Fibroblast of skin of left biceps (primary cell): ENCODE measurements around the gene QSOX1.

Experiments
- DNase-seq, 2 experiments: peaks; one replicate each; pipeline ENCODE4 v3.0.0-alpha.2; 2013; ENCODE audit warnings: low read depth in 2 of 2

The QSOX1 gene

DNA sequence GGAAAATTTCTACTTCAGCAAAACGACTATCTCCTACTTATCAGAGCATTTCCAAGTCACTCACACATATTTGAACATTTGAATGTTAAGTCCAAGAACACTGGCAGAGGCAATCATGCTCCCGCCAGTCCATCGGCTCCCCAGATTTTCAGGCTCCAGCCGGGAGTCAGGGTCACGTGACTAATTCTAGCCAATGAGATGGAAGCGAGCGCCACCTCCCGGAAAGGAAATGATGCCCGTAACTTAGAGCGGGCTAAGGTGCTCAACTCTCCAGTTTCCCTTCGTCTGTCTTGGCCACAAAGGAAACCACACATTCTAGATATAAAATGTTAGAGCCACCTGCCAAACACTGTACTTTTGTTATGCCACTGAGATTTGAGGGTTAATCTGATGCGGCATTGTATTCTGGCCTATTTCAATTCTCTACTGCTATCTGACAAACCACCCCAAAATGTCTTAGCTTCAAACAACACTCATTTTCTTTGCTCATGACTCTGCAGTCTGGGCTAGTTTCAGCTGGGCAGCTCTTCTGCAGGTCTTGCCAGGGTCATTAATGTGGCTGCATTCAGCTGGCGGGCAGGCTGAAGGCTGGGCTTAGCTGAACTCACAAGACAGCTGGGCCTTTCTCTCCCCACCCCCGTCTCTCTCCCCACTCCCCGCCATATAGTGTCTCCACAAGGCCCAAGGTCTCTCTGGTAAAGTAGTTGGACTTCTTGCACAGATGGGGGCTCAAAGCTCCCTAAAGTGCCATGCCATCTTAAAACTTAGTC is 58.9 kb downstream of the QSOX1 start:
- no peak for DNase-seq

DNA sequence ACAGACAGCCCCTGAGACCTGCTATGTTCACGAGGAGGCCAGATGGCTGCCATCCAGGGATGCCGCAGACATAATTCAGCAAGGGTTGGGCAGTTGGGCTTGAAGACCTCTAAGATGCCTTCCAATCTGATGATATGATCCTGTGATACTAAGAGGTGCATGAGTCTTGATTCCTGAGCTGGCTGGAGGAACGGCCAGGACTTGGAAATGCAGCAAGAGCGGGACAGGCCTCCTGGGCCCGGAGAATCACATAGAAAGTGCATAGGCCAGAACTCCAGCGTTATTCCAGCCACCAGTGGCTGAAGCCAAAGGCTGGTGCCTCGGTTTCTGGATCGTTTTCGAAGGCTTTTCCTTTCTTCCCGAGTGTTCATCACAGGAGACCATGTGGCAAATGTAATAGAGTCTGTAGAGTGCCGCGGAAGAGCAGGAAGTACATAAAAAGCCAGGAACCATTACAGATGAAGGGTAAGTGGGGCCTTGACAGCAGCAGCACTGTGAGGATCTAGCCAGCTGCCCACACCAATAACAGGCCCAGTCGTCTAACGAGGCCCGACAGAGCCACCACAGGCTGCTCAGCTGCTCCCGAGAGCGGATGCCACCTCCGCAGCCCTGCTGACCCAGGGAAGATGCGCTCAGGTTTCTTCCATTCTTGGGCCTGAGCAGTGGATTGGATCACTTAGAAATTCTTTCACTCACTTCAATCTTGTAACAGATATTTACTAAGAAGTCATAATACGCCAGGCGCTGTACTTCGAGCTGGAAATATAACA is 61.4 kb downstream of the QSOX1 start:
- DNase-seq, result no peak

DNA sequence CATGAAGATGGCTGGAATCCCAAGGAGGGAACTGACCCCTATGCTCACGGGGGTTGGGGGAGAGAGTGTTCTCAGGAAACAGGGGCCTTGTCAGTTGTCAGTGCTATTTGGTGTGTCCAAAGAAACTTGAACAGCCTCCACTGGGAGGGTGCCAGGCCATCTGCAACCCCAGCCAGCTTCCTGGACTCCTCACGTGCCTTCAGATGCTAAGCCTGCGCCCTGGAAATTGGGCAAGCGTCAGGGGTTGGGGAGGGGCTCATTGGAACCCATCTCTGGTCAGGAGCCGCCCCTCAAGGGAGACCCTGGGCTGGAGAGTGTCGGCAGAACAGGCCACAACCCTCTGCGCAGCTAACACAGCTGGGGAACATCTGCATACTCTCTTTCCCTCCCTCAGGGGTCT is 62.3 kb downstream of the QSOX1 start:
- DNase-seq, result no peak

DNA sequence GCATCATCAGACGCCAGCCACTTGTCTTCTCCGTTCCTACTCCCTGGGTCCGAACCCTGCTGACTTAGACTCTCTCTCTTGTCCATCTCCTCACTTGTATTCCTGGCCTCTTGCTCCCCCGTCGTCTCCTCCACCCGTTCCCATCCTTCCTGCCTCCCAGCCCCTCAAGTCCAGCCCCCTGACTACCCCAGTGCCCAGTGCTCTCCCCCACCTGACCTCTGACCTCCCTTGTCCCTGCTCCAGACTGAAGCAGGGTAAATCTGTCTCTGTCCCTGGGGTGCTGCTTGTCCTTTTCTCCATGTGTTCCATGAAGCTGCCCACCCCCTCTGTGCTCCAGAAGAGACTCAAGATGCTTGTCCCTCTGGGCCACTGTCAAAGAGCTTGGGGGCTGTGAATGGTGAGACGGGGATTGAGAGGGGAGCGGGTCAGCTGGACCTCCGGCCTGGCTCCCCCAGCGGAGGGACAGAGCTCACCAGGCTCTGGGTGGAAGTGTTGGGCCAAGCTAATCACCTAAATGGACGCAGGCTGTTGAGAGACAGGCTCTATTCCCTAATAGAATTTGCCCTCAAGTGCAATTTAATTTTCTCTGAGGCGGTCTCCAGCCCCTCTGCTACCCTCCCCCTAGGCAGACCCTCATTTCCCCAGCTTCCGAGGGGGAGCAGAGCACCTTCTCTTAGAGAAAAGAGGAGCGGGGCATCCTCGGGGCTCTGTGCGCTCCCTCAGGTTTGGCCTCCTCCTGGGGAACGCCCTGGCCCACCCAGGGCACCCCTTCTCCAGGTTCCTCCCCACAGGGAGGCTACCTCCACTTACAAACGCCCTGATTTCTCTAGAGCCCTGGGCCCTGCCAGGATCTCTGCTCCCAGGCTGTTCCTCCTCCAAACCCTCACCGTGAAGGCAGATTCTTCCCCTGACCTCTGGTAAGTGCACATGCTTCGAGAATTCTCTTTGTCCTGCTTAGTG is 64.4 kb downstream of the QSOX1 start:
- DNase-seq, result no peak

DNA sequence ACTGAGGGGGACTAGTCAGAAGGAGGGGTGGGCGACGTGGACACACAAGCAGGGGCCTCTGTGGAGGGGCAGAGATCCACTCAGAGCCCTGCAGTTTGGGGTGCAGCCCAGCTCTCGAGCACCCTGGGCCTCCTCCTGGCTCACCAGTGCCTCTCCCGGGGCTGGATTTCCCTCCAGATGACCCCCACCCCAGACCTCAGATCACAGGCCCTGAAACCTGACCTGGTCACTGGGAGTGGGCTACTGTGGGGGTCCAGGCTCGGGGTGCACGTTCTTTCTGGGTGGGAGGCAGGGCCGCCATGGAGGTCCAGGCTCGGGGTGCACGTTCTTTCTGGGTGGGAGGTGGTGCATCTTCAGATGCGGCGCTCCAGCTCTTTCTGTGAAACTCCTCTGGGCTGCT is 65.1 kb downstream of the QSOX1 start:
- DNase-seq, result no peak

DNA sequence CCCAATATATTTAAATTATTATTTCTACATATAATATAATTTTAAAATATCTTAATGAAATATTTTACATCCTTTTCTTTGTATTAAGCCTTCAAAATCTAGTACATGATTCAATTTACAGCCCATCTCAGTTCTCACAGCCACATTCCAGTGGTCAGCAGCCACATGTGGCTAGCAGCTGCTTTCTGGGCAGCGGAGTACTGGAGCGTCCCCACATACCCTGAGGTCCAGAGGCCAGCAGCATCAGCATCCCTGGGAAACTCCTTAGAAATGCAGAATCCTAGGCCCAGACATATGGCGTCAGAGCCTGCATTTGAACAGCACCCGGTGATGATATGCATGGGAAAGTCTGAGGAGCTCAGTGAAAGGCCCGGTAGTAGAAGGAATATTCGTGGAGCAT is 66.8 kb downstream of the QSOX1 start:
- DNase-seq, result no peak

DNA sequence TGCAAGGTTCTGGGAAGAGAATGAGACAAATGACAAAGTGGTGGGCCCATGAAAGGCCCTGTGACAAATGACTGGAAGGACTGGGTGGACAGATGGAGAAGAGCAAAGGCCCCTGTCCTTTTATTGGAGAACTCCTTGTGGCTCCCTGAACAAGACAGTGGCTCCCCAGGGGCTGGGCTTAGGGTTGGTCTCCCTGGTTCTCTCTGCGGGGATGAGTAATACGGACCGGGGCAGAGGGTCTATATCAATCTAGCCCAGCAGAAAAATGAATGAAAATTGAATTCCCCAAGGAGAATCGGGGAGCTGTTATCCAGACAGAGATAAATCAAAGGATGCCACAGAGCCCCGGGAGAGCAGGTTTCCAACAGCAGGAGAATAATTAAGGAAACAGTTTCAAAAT is 70.2 kb downstream of the QSOX1 start:
- no peak for DNase-seq

DNA sequence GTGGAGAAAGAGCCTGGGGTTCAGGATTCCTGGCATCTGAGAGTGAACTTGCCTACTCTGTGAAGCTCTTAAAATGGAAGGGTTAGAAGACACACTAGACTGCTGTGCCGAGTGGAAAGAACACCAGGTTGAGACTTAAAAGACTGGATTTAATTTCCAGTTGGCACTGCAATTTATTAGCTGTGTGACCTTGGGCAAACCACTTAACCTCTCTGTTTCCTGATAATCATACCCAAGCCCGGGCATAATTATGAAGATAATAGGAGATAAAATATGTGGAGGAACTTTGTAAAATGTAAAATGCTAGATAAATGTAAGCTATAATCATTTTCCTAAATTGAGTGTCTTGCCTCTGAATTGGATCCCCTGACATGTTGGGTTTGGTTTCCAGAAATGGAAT is 70.7 kb downstream of the QSOX1 start:
- DNase-seq, result no peak

DNA sequence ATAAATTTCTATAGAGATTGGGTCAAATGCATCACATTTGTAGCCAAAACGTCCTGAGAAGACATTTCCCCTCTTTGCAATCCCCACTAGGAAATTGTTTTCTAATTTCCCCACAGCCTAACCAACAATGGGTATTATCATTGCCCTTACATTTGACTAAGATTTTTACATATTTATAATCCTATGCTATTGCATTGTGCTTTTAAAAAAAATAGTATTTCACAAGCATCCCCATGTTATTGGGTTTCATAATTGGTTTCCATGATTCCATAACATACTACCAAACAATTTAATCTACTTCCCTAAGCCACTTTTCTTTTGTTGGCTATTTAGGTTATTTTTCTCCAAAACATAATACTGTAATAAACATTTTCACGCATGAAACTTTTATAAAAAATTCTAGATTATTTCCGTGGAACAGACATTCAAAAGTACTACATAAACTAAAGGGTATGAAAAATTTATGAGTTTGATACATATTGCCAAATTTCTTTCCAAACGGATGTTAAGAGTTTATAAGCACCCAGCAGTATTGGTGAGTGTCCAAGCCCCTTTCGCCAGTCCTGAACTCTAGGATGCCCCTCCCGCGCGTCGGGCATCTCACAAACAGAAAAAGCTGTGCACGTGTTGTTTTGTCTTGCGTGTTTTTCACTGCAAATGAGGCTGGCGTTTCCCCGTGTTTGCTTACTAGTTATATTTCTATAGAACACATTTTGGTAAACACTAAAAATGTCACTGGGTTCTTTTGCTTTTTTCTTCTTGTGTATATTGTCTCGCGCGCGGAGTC is 73.4 kb downstream of the QSOX1 start:
- no peak for DNase-seq

DNA sequence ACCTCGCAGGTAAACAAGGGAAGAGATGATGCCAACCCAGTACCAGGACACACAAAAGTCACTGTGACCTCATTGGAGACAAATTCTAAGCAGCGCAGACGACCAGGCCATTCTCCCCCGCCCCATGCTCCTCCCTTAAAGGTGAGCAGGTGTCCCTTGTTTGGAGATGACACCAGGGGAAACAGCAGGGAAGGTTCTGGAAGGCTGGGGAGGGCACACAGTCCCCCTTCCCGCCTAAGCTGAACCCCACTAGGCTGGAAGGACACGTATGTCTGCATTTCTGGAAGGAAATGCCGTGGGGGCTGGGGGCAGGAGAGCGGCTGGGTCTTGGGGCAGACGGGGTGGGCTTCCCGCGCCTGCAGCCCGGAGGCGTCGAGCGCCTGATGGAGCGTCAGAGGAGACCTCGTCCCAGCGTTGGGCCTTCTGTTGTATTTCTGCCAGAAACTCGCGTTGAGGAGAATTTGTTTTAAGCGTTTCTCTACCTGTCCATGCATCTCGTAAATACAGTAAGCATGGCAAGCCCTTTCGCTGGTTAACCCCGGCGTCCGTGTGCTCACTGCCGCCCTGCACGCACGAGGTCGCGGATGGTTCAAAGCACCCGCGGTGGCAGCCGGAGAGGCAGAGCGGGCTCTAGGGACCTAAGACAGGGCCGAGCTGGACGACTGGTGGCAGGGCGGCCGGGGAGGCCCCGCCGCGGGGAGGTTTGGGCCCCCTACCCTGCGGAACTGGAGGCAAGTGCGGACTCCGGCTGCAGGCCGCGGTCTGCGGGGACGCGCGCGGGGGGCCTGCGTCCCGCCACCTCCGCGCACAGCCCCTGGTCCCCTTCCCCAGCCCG is 74.2 kb downstream of the QSOX1 start:
- DNase-seq, result no peak

DNA sequence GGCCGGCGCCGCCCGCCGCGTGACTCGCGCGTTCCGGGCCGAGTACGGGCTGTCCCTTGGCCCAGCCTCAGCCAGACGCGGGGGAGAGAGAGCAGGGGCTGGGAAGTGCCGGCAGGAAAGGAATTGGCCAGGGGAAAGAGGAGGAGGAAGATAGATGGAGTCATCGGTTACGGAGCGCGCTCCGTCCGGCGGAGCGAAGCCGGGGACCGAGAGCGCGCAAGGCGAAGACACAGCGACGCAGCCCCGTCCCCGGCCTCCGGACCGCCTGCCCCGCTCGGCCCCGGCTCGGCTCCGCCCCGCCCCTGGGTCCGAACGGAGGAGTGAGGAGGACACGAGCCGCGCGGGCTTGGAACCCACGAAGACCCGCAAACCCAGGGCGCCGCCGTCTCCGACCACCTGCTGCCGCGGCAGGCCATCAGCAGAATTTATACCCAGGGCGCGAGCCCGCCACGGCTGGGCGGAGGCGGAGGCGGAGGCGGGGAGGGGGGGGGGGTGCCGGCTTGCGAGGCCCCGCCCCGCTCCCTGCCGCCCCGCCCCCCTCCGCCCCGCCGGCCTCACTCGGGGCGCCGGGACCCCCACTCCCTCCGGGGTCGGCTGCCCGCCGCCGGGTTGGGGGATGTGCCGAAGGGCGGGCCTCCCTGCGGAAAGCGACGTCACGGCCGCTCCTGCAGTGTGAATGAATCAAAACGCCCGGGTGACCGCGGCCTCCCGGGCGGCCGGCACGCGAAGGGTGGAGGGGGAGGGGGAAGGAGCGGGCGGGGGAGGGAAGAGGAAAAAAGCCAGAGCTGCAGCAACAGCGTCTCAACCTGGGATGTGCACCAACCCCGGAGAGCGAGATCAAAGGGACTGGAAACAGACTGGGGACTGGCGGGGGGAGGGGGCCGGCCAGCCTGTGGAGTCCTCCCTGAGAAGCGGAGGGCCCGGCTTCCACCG is 75.1 kb downstream of the QSOX1 start, which contains the start of gene LHX4:
TSS of gene LHX4 (plus strand) at position 782 of the 933 bp plus-strand sequence. CDS start 266 bp downstream, outside the sequence.
- no peak for DNase-seq

DNA sequence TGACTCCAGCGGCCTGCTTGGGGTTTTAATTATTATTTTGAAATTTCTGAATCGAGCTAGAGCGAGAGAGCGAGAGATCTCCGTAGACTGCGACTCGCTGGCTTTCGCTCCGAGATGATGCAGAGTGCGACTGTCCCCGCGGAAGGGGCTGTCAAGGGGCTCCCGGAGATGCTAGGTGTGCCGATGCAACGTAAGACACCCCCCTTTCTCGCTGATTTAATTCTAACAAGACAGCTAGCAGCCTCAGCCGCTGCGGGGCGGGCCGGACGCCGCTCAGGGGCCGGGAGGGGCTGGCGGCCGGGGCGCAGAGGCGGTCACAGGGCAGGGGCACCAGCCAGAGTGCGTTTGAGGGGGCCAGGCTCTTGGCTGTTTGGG is 75.7 kb downstream of the QSOX1 start:
- DNase-seq, result no peak

DNA sequence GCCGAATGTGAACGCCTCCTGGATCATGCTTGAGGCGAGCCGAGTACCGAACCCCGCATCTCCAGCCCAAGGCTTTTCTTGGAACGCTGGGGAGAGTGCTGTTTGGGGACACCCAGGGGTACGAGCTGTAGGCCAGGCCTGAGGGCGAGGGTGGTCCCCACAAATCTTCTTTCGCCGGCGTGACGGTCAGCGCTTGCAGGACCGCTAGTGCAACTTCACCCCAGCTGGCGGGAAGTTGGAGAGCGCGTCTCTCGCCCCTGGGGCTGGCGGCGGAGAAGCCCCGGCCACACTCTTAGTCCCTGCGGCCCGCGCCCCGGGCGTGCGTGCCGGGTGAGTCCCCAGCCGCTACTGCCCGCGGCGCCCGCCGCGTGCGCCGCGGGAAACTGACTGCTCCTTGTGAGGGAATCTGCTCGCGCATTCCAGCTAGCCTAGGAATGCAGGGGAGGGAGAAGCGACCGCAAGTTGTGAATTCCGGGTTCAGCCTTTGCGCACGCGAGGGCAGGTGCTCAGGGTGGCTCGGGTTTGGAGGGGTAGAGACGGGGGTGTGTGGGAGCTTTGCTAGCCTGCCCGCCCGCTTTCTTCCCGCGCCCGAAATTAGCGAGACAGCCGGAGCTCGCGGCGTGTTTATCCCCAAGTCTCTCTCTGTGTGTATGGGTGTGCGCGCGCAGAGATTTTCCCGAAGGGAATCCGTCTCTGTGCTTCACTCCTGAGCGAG is 76.3 kb downstream of the QSOX1 start:
- peak; percentile 15 to 16 for DNase-seq

DNA sequence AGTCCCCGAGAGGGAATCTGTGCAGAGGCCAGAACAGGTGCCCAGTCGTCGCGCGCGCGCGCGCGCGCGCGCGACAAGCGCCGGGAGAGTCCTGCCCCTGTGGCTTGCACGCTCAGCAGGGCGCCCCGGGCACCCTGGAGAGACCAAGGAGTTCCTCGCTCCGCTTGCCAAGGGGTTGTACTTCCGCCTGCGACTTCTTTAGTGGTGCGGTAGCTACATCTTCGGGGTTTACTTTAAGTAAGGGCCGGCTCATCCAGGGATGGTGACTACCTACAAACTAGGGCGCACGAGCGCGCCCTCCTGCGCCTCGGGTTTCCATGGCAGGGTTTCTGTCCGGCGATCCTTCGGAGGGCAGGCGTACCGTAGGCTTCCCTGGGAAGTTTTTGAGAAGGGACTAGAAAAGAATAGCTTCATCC is 76.8 kb downstream of the QSOX1 start:
- DNase-seq, result no peak

DNA sequence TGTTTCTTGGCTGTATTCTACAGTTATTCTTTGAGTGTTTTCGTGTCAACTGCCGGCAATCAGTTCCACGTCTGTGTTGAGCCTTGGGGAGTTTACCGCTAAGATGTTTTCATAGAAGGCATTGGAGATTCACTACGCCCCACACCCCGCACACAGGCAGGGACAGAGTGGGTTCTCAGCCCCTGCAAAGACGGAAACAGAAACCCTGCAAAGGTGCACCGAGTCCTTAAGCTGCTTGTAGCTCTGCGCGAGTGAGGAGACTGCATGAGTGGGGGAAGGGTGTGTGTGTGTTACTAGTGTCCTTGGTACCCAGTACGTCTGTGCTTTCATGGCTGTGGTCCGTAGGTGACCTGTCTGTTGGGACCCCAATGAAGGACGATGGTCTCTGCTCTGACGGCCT is 77.3 kb downstream of the QSOX1 start:
- DNase-seq, result no peak

DNA sequence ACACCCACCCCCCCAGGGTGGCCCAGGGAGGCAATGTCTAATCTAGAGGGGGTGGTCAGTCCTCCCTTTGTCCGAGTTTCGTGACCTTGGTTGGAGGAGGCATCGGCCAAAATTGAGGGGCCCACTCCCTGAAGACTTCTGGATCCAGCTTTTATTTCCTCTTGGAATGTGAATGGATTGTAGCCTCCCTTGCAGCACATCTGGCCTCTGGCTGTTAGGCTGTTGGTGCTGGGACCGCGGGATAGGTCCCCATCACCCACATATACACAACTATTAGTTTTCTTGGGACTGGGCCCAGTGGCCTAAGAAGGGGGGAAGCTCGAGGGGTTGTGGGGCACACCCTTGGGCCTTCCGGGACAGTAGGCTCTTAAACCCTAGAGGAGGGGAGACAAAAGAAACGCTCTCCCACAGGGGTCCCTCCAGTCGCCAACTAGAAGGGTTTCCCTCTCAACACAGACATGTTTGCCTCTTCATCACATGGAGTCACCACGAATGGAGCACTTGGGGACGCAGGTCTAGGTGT is 77.9 kb downstream of the QSOX1 start:
- no peak for DNase-seq

DNA sequence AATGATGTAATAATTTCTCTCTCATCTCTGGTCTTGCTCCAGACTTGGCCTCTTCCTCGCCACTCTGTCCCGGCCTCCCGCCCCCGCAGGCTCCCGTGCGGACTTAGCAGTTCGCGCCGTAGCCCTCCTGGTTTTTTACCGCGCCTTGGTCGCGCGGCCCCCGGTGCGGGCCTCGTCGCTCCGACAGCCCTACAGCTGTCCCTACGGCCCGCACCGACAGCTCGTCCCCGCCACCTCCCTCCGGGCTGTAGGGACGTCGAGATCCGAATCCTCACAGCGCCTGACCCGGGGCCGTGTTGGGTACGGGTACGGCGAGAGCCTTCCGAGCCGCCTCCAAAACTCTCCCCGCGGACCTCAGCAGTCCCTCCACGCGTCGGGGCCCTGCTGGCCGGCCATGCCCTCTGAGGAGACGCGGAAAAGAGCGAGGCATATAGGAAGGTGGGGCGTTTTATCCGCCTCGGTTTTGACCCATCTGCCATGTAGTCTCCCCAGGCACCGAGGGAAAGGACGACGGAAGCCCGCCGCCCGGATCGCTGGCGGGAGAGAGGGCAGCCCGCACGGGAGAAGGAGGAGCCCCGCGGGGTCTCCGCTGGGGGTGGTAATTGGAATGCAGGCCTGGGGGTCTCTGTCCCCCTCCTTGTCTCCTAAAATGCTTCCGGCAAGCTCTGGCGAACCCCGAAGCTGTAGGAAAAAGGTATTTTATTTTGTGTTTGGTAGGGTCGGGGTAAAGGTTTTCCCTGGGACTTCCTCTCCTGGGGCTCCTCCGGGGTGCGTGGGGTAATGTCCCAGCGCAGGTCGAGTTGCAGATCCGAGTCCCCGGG is 78.7 kb downstream of the QSOX1 start:
- no peak for DNase-seq
